Germinal center (tissue), 1 donor: ENCODE measurements around the gene LRCH4.
A peak's percentile ranks its signal among the peaks of the same experiment; 100 is the strongest.

Source experiments
- DNase-seq: peaks from one replicate; pipeline ENCODE4 v3.0.0; 2012; ENCODE audit warnings: mixed read lengths, low spot score

The LRCH4 gene

GRCh38 chr7:100585511-100586265, at the start of gene LRCH4:
TSS of gene LRCH4 (minus strand) at chr7:100586129. CDS start at chr7:100586100, 29 bp downstream.
- peak; percentile 84 for DNase-seq

GRCh38 chr7:100632951-100633717, 47.2 kb upstream of the LRCH4 start:
- peak; percentile 60 for DNase-seq

GRCh38 chr7:100630066-100630465, 44.1 kb upstream of the LRCH4 start:
- no peak for DNase-seq

- no peak for DNase-seq
Measured at GRCh38 chr7:100629117-100629716, 43.3 kb upstream of the LRCH4 start.

- DNase-seq = no peak
Measured at GRCh38 chr7:100627238-100627549, 41.3 kb upstream of the LRCH4 start.

GRCh38 chr7:100626530-100627237, 40.8 kb upstream of the LRCH4 start:
- peak; percentile 96 for DNase-seq

- DNase-seq = no peak
Measured at GRCh38 chr7:100626055-100626454, 40.1 kb upstream of the LRCH4 start.

GRCh38 chr7:100623951-100624824, 38.3 kb upstream of the LRCH4 start:
- DNase-seq = no peak

GRCh38 chr7:100621554-100621953, 35.6 kb upstream of the LRCH4 start:
- DNase-seq = no peak

- no peak for DNase-seq
Measured at GRCh38 chr7:100620804-100621203, 34.9 kb upstream of the LRCH4 start.

- no peak for DNase-seq
Measured at GRCh38 chr7:100620239-100620638, 34.3 kb upstream of the LRCH4 start.

- no peak for DNase-seq
Measured at GRCh38 chr7:100614308-100614861, 28.5 kb upstream of the LRCH4 start.

- DNase-seq = no peak
Measured at GRCh38 chr7:100613412-100614175, 27.7 kb upstream of the LRCH4 start.

- no peak for DNase-seq
Measured at GRCh38 chr7:100612730-100613390, 26.9 kb upstream of the LRCH4 start.

- peak; percentile 99 for DNase-seq
Measured at GRCh38 chr7:100611983-100612729, 26.2 kb upstream of the LRCH4 start, which contains the start of gene MOSPD3. TSS of gene MOSPD3 (plus strand) at chr7:100612540. CDS start at chr7:100612792, 252 bp downstream.

- DNase-seq = no peak
Measured at GRCh38 chr7:100609958-100610357, 24.0 kb upstream of the LRCH4 start.

GRCh38 chr7:100607111-100607510, 21.2 kb upstream of the LRCH4 start:
- no peak for DNase-seq

- no peak for DNase-seq
Measured at GRCh38 chr7:100606313-100606712, 20.4 kb upstream of the LRCH4 start.
